ENCODE results near the gene ZDHHC1.

The ZDHHC1 gene

GRCh38 chr16:67451704-67452435 is 35.6 kb upstream of the ZDHHC1 start:
- no peaks in the 10 kb centered on the region for H3K27me3 ChIP-seq
- peaks cover 0 to 2% of the 10 kb centered on the region in 2 experiments for H3K4me1 ChIP-seq (ENCODE audit: control insufficient read depth in 1 of 2, insufficient read depth in 1 of 2, low read depth in 1 of 2, low read length in 1 of 2)
- H3K36me3 ChIP-seq = peaks cover 91% of the 10 kb centered on the region
- H3K9me3 ChIP-seq = no peaks in the 10 kb centered on the region
- H3K4me3 ChIP-seq (ENCODE audit: low read depth in 1 of 2, low read length in 1 of 2) = no peak overlapping the region
- TF ChIP-seq CTCF (IDR thresholded peaks at IDR 0.05) = no peak
- no peak overlapping the region for H3K27ac ChIP-seq

GRCh38 chr16:67451061-67451703 is 34.9 kb upstream of the ZDHHC1 start:
- TF ChIP-seq CTCF (IDR thresholded peaks at IDR 0.05) = no peak
- H3K9me3 ChIP-seq = no peaks in the 10 kb centered on the region
- no peak overlapping the region for H3K27ac ChIP-seq
- H3K27me3 ChIP-seq = no peaks in the 10 kb centered on the region
- H3K4me3 ChIP-seq (ENCODE audit: low read depth in 1 of 2, low read length in 1 of 2) = no peak overlapping the region
- peaks cover 91% of the 10 kb centered on the region for H3K36me3 ChIP-seq
- H3K4me1 ChIP-seq (ENCODE audit: control insufficient read depth in 1 of 2, insufficient read depth in 1 of 2, low read depth in 1 of 2, low read length in 1 of 2) = no peaks in the 10 kb centered on the region

- H3K36me3 ChIP-seq = peaks cover 95% of the 10 kb centered on the region
- no peaks in the 10 kb centered on the region for H3K4me1 ChIP-seq (ENCODE audit: control insufficient read depth in 1 of 2, insufficient read depth in 1 of 2, low read depth in 1 of 2, low read length in 1 of 2)
- H3K4me3 ChIP-seq (ENCODE audit: low read depth in 1 of 2, low read length in 1 of 2) = no peak overlapping the region
Observed at GRCh38 chr16:67449739-67450138, 33.5 kb upstream of the ZDHHC1 start.

GRCh38 chr16:67449336-67449735 is 33.1 kb upstream of the ZDHHC1 start:
- Histone ChIP-seq H3K27me3 (no peaks in the 10 kb centered on the region), H3K4me1 (ENCODE audit: control insufficient read depth in 1 of 2, insufficient read depth in 1 of 2, low read depth in 1 of 2, low read length in 1 of 2) (no peaks in the 10 kb centered on the region), H3K36me3 (peaks cover 97% of the 10 kb centered on the region), H3K27ac (no peak overlapping the region), H3K9me3 (no peaks in the 10 kb centered on the region), H3K4me3 (ENCODE audit: low read depth in 1 of 2, low read length in 1 of 2) (no peak overlapping the region)
- no peak for TF ChIP-seq CTCF (IDR thresholded peaks at IDR 0.05)

More at GRCh38 chr16:67449739-67450138, 33.5 kb upstream of the ZDHHC1 start:
- H3K27ac ChIP-seq = no peak overlapping the region
- no peaks in the 10 kb centered on the region for H3K27me3 ChIP-seq
- no peak for TF ChIP-seq CTCF (IDR thresholded peaks at IDR 0.05)
- H3K9me3 ChIP-seq = no peaks in the 10 kb centered on the region

GRCh38 chr16:67448580-67448979 is 32.3 kb upstream of the ZDHHC1 start:
- H3K27ac ChIP-seq = no peak overlapping the region
- no peak overlapping the region for H3K4me3 ChIP-seq (ENCODE audit: low read depth in 1 of 2, low read length in 1 of 2)
- H3K4me1 ChIP-seq (ENCODE audit: control insufficient read depth in 1 of 2, insufficient read depth in 1 of 2, low read depth in 1 of 2, low read length in 1 of 2) = no peaks in the 10 kb centered on the region
- no peak for TF ChIP-seq CTCF (IDR thresholded peaks at IDR 0.05)
- no peaks in the 10 kb centered on the region for H3K27me3 ChIP-seq
- no peaks in the 10 kb centered on the region for H3K9me3 ChIP-seq
- peaks cover 100% of the 10 kb centered on the region for H3K36me3 ChIP-seq
